Neural cell (in vitro differentiated cells): ENCODE results near the gene KRTCAP2. TPM values are rescaled to one million over a fixed set of nuclear protein-coding genes. Genes with fewer than 3 reads are reported as not detected.

ENCODE experiments used
- H2AFZ ChIP-seq: fragments of 200-600, 300-800 bp; sonication (generic), shearing (Covaris generic); 2 replicates; pipeline ENCODE4 v1.6.0; 2014; ENCODE audit warnings: low read depth, mild to moderate bottlenecking, antibody characterized with exemption, low read length, moderate library complexity
- H3F3A ChIP-seq: fragments of 200-600 bp; shearing (Covaris generic); 2 replicates; pipeline ENCODE4 v1.6.1; 2016; ENCODE audit warnings: mild to moderate bottlenecking, moderate library complexity, mixed read lengths, antibody characterized with exemption, low read length; ENCODE audit not compliant: insufficient read depth, poor library complexity, severe bottlenecking
- H3K27ac ChIP-seq: fragments of 200-600, 300-800 bp; sonication (generic), shearing (Covaris generic); 2 replicates; pipeline ENCODE4 v1.5.1; 2014; ENCODE audit warnings: mild to moderate bottlenecking, low read length, moderate library complexity
- H3K27me3 ChIP-seq: fragments of 300-800, 200-600 bp; sonication (generic), shearing (Covaris generic); 2 replicates; pipeline ENCODE4 v1.6.0; 2014; ENCODE audit warnings: mild to moderate bottlenecking, low read depth, low read length, moderate library complexity; ENCODE audit not compliant: insufficient read depth
- H3K36me3 ChIP-seq: fragments of 300-800, 200-600 bp; sonication (generic), shearing (Covaris generic); 2 replicates; pipeline ENCODE4 v1.5.1; 2014; ENCODE audit warnings: mild to moderate bottlenecking, antibody characterized with exemption, low read length, moderate library complexity; ENCODE audit not compliant: insufficient read depth
- H3K4me2 ChIP-seq: fragments of 300-800, 200-600 bp; sonication (generic), shearing (Covaris generic); 2 replicates; pipeline ENCODE4 v1.6.0; 2014; ENCODE audit warnings: mild to moderate bottlenecking, low read length
- H3K4me3 ChIP-seq: fragments of 300-800, 200-600 bp; sonication (generic), shearing (Covaris generic); 2 replicates; pipeline ENCODE4 v1.5.1; 2014; ENCODE audit warnings: mild to moderate bottlenecking, low read length, moderate library complexity
- H3K79me2 ChIP-seq: fragments of 200-600 bp; shearing (Covaris generic); replicated peaks from 2 replicates; pipeline ENCODE4 v1.6.0; 2014; ENCODE audit warnings: mild to moderate bottlenecking, low read length, moderate library complexity; ENCODE audit not compliant: insufficient read depth
- H3K9ac ChIP-seq: fragments of 300-800, 200-600 bp; sonication (generic), shearing (Covaris generic); 2 replicates; pipeline ENCODE4 v1.6.1; 2016; ENCODE audit warnings: mild to moderate bottlenecking, low read length, mixed read lengths
- H3K9me2 ChIP-seq: fragments of 200-600 bp; shearing (Covaris generic); 2 replicates; pipeline ENCODE4 v1.6.1; 2016; ENCODE audit warnings: mild to moderate bottlenecking, low read length, mixed read lengths; ENCODE audit not compliant: insufficient read depth
- H3K9me3 ChIP-seq: fragments of 200-600, 300-800 bp; sonication (generic), shearing (Covaris generic); 2 replicates; pipeline ENCODE4 v1.6.1; 2016; ENCODE audit warnings: mild to moderate bottlenecking, mixed run types, low read length, moderate library complexity, mixed read lengths
- H4K20me1 ChIP-seq: fragments of 200-600 bp; shearing (Covaris generic); 2 replicates; pipeline ENCODE4 v1.6.1; 2016; ENCODE audit warnings: mild to moderate bottlenecking, mixed run types; ENCODE audit not compliant: insufficient read depth
- CTCF ChIP-seq: fragments of 450-650 bp; IDR thresholded peaks from 2 replicates; pipeline ENCODE4 v1.5.1; 2014; ENCODE audit warnings: antibody characterized with exemption, mild to moderate bottlenecking, moderate library complexity; ENCODE audit not compliant: poor library complexity, severe bottlenecking
- EP300 ChIP-seq: fragments of 450-650 bp; conservative IDR thresholded peaks from 2 replicates; pipeline ENCODE4 v1.6.1; 2014; ENCODE audit warnings: antibody characterized with exemption, mild to moderate bottlenecking, moderate library complexity; ENCODE audit not compliant: poor library complexity, severe bottlenecking
- EZH2 ChIP-seq: fragments of 200-600, 300-800 bp; shearing (Covaris generic), sonication (generic); IDR thresholded peaks from 2 replicates; pipeline ENCODE4 v1.6.1; 2014; ENCODE audit warnings: antibody characterized with exemption, low read length, borderline replicate concordance, mild to moderate bottlenecking; ENCODE audit not compliant: insufficient read depth, poor library complexity, severe bottlenecking
- MXI1 ChIP-seq: fragments of 450-650 bp; conservative IDR thresholded peaks from 2 replicates; pipeline ENCODE4 v1.6.1; 2014; ENCODE audit warnings: antibody characterized with exemption, mild to moderate bottlenecking; ENCODE audit not compliant: poor library complexity, severe bottlenecking
- POLR2AphosphoS5 ChIP-seq: IDR thresholded peaks from 2 replicates; pipeline ENCODE4 v1.6.1; 2012
- RAD21 ChIP-seq: fragments of 450-650 bp; conservative IDR thresholded peaks from 2 replicates; pipeline ENCODE4 v1.6.1; 2014; ENCODE audit warnings: antibody characterized with exemption, mild to moderate bottlenecking, moderate library complexity
- REST ChIP-seq: IDR thresholded peaks from 2 replicates; pipeline ENCODE4 v1.6.1; 2012; ENCODE audit warnings: borderline replicate concordance
- SMC3 ChIP-seq: fragments of 450-650 bp; conservative IDR thresholded peaks from 2 replicates; pipeline ENCODE4 v1.6.1; 2014; ENCODE audit warnings: antibody characterized with exemption, mild to moderate bottlenecking, moderate library complexity; ENCODE audit not compliant: poor library complexity
- TAF1 ChIP-seq: IDR thresholded peaks from 2 replicates; pipeline ENCODE4 v1.6.1; 2012; ENCODE audit warnings: low read depth
- polyA plus RNA-seq: library from polyadenylated mRNA; depleted of rRNA; stranded (reverse); fragments of >200 nt; gene quantifications from 2 replicates; pipeline ENCODE4 v1.2.3, GENCODE V29; 2014

The KRTCAP2 gene
- polyA plus RNA-seq, 1 donor from 2014 or later = 175 TPM

GRCh38 chr1:155202731-155203515, 29.8 kb upstream of the KRTCAP2 start:
- Histone ChIP-seq H3F3A (peaks cover 6% of the 10 kb centered on the region), H3K27me3 (no peaks in the 10 kb centered on the region), H3K9me3 (no peaks in the 10 kb centered on the region), H3K4me3 (no peak overlapping the region), H3K36me3 (no peaks in the 10 kb centered on the region), H3K27ac (no peak overlapping the region), H2AFZ (no peak overlapping the region), H4K20me1 (no peaks in the 10 kb centered on the region), H3K79me2 (peaks cover 26% of the 10 kb centered on the region), H3K9me2 (no peaks in the 10 kb centered on the region), H3K4me2 (no peak overlapping the region), H3K9ac (no peak overlapping the region)
- TF ChIP-seq RAD21 (no peak), POLR2AphosphoS5 (no peak), MXI1 (no peak), EP300 (no peak)

- no peaks in the 10 kb centered on the region for H4K20me1 ChIP-seq
- H3K27me3 ChIP-seq = no peaks in the 10 kb centered on the region
- no peak overlapping the region for H3K27ac ChIP-seq
- H3K4me2 ChIP-seq = no peak overlapping the region
- H2AFZ ChIP-seq = no peak overlapping the region
- H3K9me2 ChIP-seq = no peaks in the 10 kb centered on the region
- no peaks in the 10 kb centered on the region for H3K36me3 ChIP-seq
- H3K79me2 ChIP-seq = peaks cover 34% of the 10 kb centered on the region
- no peak overlapping the region for H3K4me3 ChIP-seq
- no peaks in the 10 kb centered on the region for H3K9me3 ChIP-seq
- H3F3A ChIP-seq = peaks cover under 1% of the 10 kb centered on the region
- TF ChIP-seq POLR2AphosphoS5 = no peak
- no peak for TF ChIP-seq EP300
- no peak for TF ChIP-seq REST
- TF ChIP-seq MXI1 = no peak
- no peak for TF ChIP-seq CTCF
- no peak for TF ChIP-seq EZH2
- no peak for TF ChIP-seq SMC3
- no peak for TF ChIP-seq TAF1
- no peak for TF ChIP-seq RAD21
- H3K9ac ChIP-seq = no peak overlapping the region
These were observed 29.1 kb upstream of the KRTCAP2 start for GRCh38 chr1:155202198-155202597.
